K562 (cell line): Measurements from ENCODE around the gene ADARB2. TPM values are rescaled to one million over a fixed set of nuclear protein-coding genes. Genes with fewer than 3 reads are reported as not detected.

Experiments
- ATAC-seq: fragments of 200-7000 bp; cut with Tn5 transposase; 3 replicates; pipeline ENCODE4 v1.9.1; 2020; ENCODE audit warnings: moderate library complexity
- BruUV-seq: library from RNA; stranded (reverse); fragments of 400-500 nt; replicated peaks from 2 replicates; lab custom pipeline; 2021; lab: Mats Ljungman, UMichigan
- CTCF ChIA-PET: fragments of 300-600 bp; formaldehyde crosslinking; extraction: SDS; loops from one replicate; lab custom pipeline; 2021; ENCODE audit warnings: low intra/inter-chr PET ratio; lab: Yijun Ruan, JAX
- POLR2A ChIA-PET: fragments of 300-600, 350-650 bp; sonication (Branson Sonifier 250); formaldehyde crosslinking; extraction: SDS; loops from one replicate; lab custom pipeline; 2021; ENCODE audit warnings: antibody characterized with exemption, inconsistent platforms; lab: Yijun Ruan, JAX
- DNase-seq, 4 experiments: peaks; one replicate each; pipeline versions ENCODE4 v3.0.0 to v3.0.0-alpha.2; 2011 to 2018; ENCODE audit warnings: low spot score in 3 of 4, mixed read lengths in 3 of 4; ENCODE audit errors: extremely low read depth in 1 of 4
- FAIRE-seq: peaks from 2 replicates; lab custom pipeline; 2011; peaks lifted over from hg19 to GRCh38; lab: Jason Lieb, UNC
- H2AFZ ChIP-seq: 2 replicates; pipeline ENCODE4 v1.6.0; 2011; ENCODE audit warnings: low read depth, low read length, control low read depth, inconsistent platforms
- H3K27ac ChIP-seq: fragments of 200-600 bp; 3 replicates; pipeline ENCODE4 v1.8.0; 2011; ENCODE audit warnings: low read depth, mild to moderate bottlenecking, control low read depth, inconsistent platforms, low read length, moderate library complexity, mixed read lengths; ENCODE audit errors: extremely low read depth
- H3K27me3 ChIP-seq, 2 experiments: fragments of 300-600 bp in 1 of 2; 2 replicates in 1 of 2; 3 replicates in 1 of 2; pipeline versions ENCODE4 v1.6.0 to v1.8.0; 2011; ENCODE audit warnings: inconsistent platforms in 2 of 2, low read length in 2 of 2, mild to moderate bottlenecking in 1 of 2, mixed read lengths in 1 of 2, moderate library complexity in 1 of 2; ENCODE audit not compliant: control insufficient read depth in 2 of 2, insufficient read depth in 2 of 2
- H3K36me3 ChIP-seq: fragments of 300-600 bp; 3 replicates; pipeline ENCODE4 v1.8.0; 2011; ENCODE audit warnings: mild to moderate bottlenecking, low read length, inconsistent platforms; ENCODE audit not compliant: control insufficient read depth, insufficient read depth
- H3K4me1 ChIP-seq, 2 experiments: fragments of 200-600 bp in 1 of 2; replicated peaks in 1 of 2; 2 replicates in 1 of 2; 3 replicates in 1 of 2; pipeline versions ENCODE4 v1.5.1 to v1.8.0; 2011; ENCODE audit warnings: inconsistent platforms in 2 of 2, low read length in 2 of 2, mild to moderate bottlenecking in 1 of 2, mixed read lengths in 1 of 2, moderate library complexity in 1 of 2; ENCODE audit not compliant: control insufficient read depth in 2 of 2, insufficient read depth in 2 of 2
- H3K4me2 ChIP-seq: 2 replicates; pipeline ENCODE4 v1.6.1; 2011; ENCODE audit warnings: low read length, control low read depth, inconsistent platforms, mixed read lengths; ENCODE audit not compliant: insufficient read depth
- H3K4me3 ChIP-seq: fragments of 200-600 bp; sonication (generic), shearing (Covaris generic); 2 replicates; pipeline ENCODE4 v1.5.1; 2016; ENCODE audit warnings: control low read depth, inconsistent platforms
- H3K79me2 ChIP-seq: fragments of 200-600 bp; 3 replicates; pipeline ENCODE4 v1.8.0; 2011; ENCODE audit warnings: low read length, inconsistent platforms; ENCODE audit not compliant: control insufficient read depth, insufficient read depth
- H3K9ac ChIP-seq, 2 experiments: 2 replicates each; pipeline versions ENCODE4 v1.6.0 to v1.6.1; 2011; ENCODE audit warnings: low read depth in 2 of 2, low read length in 2 of 2, control low read depth in 1 of 2, inconsistent platforms in 1 of 2, mild to moderate bottlenecking in 1 of 2, mixed read lengths in 1 of 2; ENCODE audit not compliant: insufficient read depth in 1 of 2
- H3K9me1 ChIP-seq: one replicate; pipeline ENCODE4 v1.6.0; 2011; ENCODE audit warnings: inconsistent platforms, mild to moderate bottlenecking, low read length, moderate library complexity; ENCODE audit not compliant: control insufficient read depth, insufficient read depth
- H3K9me3 ChIP-seq: replicated peaks from 2 replicates; pipeline ENCODE4 v1.5.1; 2011; ENCODE audit warnings: low read depth, low read length, inconsistent platforms; ENCODE audit not compliant: control insufficient read depth, insufficient read depth
- H4K20me1 ChIP-seq: replicated peaks from 2 replicates; pipeline ENCODE4 v1.6.1; 2011; ENCODE audit warnings: low read length, inconsistent platforms, mixed read lengths; ENCODE audit not compliant: control insufficient read depth, insufficient read depth
- CBFA2T2 ChIP-seq: fragments of 450-650 bp; conservative IDR thresholded peaks from 2 replicates; pipeline ENCODE4 v1.6.1; 2017; ENCODE audit warnings: mild to moderate bottlenecking
- ELF4 ChIP-seq: fragments of 450-650 bp; formaldehyde crosslinking; IDR thresholded peaks from 2 replicates; pipeline ENCODE4 v1.4.0; 2022; ENCODE audit warnings: missing genetic modification characterization
- KAT7 ChIP-seq: sonication (generic); formaldehyde crosslinking; IDR thresholded peaks from 2 replicates; pipeline ENCODE4 v1.8.0; 2022; ENCODE audit warnings: missing genetic modification reagents, mild to moderate bottlenecking, borderline replicate concordance
- TFAM ChIP-seq: fragments of 250-450 bp; sonication (Bioruptor Pico); conservative IDR thresholded peaks from 2 replicates; pipeline ENCODE4 v1.5.0; 2021; ENCODE audit warnings: mild to moderate bottlenecking, moderate library complexity
- ZBTB17 ChIP-seq: fragments of 450-650 bp; formaldehyde crosslinking; IDR thresholded peaks from 2 replicates; pipeline ENCODE4 v1.4.0; 2020; ENCODE audit warnings: mild to moderate bottlenecking
- ZNF785 ChIP-seq: fragments of 250-450 bp; sonication (Bioruptor Pico); IDR thresholded peaks from 2 replicates; pipeline ENCODE4 v1.4.0; 2020; ENCODE audit warnings: mild to moderate bottlenecking
- WGBS: fragments of 100-300 bp; shearing (Covaris generic); methylation state at CpG from one replicate; pipeline ENCODE4 v1.1.6; 2016; ENCODE audit warnings: low coverage, mixed read lengths; ENCODE audit not compliant: insufficient coverage; ENCODE audit errors: missing lambda C conversion rate; 5-methylcytosine and 5-hydroxymethylcytosine counted together
- in situ Hi-C: fragments of 300-500 bp; cut with MboI; formaldehyde crosslinking; loops from 4 replicates; pipeline ENCODE4 v1.15.0; 2018; ENCODE audit warnings: inconsistent platforms, mixed read lengths
- intact Hi-C: fragments of 100-400 bp; cut with micrococcal nuclease; formaldehyde crosslinking; loops from 2 replicates; pipeline ENCODE4 v1.14.2; 2022
- polyA plus RNA-seq, 8 experiments: library from polyadenylated mRNA; depleted of rRNA in 4 of 8; stranded (reverse) in 5 of 8; unstranded in 3 of 8; fragments of >200 nt; fragmentation: Nextera tagmentation in 2 of 8; fragmentation: Illumina TruSeq in 1 of 8; extraction: Ambion mirVana in 2 of 8; extraction: Trizol in 1 of 8; gene quantifications; 2 replicates each; pipeline versions ENCODE4 v1.2.1 to v1.2.3, GENCODE V29; 2011 to 2014; ENCODE audit warnings: inconsistent platforms in 1 of 8, missing spikeins in 1 of 8
- total RNA-seq, 7 experiments: library from RNA; depleted of rRNA in 6 of 7; stranded (reverse); fragments of >200 nt in 6 of 7; fragmentation: Illumina TruSeq in 2 of 7; extraction: Trizol in 2 of 7; gene quantifications; 2 replicates each; pipeline versions ENCODE4 v1.2.1 to v1.2.3, GENCODE V29; 2011 to 2021; ENCODE audit warnings: low replicate concordance in 1 of 7
- TF ChIP-seq, protein P1 (sequence below): fragments of 150-350 bp; IDR thresholded peaks from 2 replicates; pipeline ENCODE4 v1.6.1; 2014; ENCODE audit warnings: low read depth, mild to moderate bottlenecking, low read length, borderline replicate concordance
- TF ChIP-seq, protein P2 (sequence below), 3 experiments: IDR thresholded peaks in 2 of 3; conservative IDR thresholded peaks in 1 of 3; 2 replicates each; pipeline ENCODE4 v1.5.1; 2011 to 2012; ENCODE audit warnings: low read length in 3 of 3, mild to moderate bottlenecking in 3 of 3, control low read depth in 2 of 3, improper control_type of control experiment in 1 of 3, inconsistent platforms in 1 of 3, low read depth in 1 of 3, mixed read lengths in 1 of 3, moderate library complexity in 1 of 3; ENCODE audit not compliant: insufficient read depth in 2 of 3
- TF ChIP-seq, protein P3 (sequence below): conservative IDR thresholded peaks from 2 replicates; pipeline ENCODE4 v1.6.1; 2011; ENCODE audit warnings: low read depth, mild to moderate bottlenecking, low read length; ENCODE audit not compliant: control insufficient read depth
- TF ChIP-seq, protein P4 (sequence below): fragments of 250-450 bp; sonication (Bioruptor Pico); IDR thresholded peaks from 2 replicates; pipeline ENCODE4 v1.4.0; 2020

ADARB2 gene
- total and polyA plus RNA-seq, 9 of the 15 experiments (the other 6 are each of a cell fraction or from before 2014, with no cell fraction given) = not detected

DNA sequence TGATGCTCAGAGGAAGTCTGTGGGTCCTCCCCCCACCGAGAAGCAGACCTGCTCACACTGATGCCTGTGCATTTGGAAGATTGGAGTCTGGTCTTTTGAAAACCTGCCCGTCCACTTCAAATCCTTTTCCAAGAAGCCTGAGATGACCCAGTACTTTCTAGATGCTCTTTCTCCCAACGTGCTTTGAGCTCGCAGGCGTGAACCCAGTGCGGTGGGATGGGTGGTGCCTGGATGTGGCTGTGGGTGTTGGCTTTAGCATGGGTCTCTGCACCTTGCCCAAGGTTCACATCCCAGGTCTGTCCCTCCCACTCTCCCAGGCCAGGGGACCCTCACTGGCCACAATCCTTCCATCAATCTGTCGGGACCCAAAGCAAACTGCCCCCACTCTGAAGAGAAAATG is 170.2 kb downstream of the ADARB2 start:
- 2% methylated on average over 7 of the region's 7 CpGs for WGBS
- Histone ChIP-seq H3K4me2 (no peak overlapping the region), H3K9me3 (no peaks in the 10 kb centered on the region), H3K4me1 (no peaks in the 10 kb centered on the region), H3K36me3 (no peaks in the 10 kb centered on the region), H3K27me3 (peaks cover 2 to 27% of the 10 kb centered on the region in 2 experiments; a peak in 3 of 5 replicates), H3K79me2 (no peaks in the 10 kb centered on the region), H3K27ac (no peak overlapping the region), H2AFZ (no peak overlapping the region), H3K9me1 (no peaks in the 10 kb centered on the region), H3K9ac (no peak overlapping the region; a peak in 1 of 4 replicates), H3K4me3 (no peak overlapping the region), H4K20me1 (no peaks in the 10 kb centered on the region)
- intact Hi-C loops = no loop called here
- FAIRE-seq (no peak), ATAC-seq (no peak), DNase-seq (no peak)
- TF ChIP-seq TFAM (CRISPR knock-in tag) (no peak), CBFA2T2 (no peak), ZNF785 (CRISPR knock-in tag) (no peak), ELF4 (CRISPR knock-in tag) (no peak), KAT7 (CRISPR knock-in tag) (no peak), ZBTB17 (CRISPR knock-in tag) (no peak)
- TF ChIP-seq, protein P1, sequence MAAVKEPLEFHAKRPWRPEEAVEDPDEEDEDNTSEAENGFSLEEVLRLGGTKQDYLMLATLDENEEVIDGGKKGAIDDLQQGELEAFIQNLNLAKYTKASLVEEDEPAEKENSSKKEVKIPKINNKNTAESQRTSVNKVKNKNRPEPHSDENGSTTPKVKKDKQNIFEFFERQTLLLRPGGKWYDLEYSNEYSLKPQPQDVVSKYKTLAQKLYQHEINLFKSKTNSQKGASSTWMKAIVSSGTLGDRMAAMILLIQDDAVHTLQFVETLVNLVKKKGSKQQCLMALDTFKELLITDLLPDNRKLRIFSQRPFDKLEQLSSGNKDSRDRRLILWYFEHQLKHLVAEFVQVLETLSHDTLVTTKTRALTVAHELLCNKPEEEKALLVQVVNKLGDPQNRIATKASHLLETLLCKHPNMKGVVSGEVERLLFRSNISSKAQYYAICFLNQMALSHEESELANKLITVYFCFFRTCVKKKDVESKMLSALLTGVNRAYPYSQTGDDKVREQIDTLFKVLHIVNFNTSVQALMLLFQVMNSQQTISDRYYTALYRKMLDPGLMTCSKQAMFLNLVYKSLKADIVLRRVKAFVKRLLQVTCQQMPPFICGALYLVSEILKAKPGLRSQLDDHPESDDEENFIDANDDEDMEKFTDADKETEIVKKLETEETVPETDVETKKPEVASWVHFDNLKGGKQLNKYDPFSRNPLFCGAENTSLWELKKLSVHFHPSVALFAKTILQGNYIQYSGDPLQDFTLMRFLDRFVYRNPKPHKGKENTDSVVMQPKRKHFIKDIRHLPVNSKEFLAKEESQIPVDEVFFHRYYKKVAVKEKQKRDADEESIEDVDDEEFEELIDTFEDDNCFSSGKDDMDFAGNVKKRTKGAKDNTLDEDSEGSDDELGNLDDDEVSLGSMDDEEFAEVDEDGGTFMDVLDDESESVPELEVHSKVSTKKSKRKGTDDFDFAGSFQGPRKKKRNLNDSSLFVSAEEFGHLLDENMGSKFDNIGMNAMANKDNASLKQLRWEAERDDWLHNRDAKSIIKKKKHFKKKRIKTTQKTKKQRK = no peak
- TF ChIP-seq, protein P2, sequence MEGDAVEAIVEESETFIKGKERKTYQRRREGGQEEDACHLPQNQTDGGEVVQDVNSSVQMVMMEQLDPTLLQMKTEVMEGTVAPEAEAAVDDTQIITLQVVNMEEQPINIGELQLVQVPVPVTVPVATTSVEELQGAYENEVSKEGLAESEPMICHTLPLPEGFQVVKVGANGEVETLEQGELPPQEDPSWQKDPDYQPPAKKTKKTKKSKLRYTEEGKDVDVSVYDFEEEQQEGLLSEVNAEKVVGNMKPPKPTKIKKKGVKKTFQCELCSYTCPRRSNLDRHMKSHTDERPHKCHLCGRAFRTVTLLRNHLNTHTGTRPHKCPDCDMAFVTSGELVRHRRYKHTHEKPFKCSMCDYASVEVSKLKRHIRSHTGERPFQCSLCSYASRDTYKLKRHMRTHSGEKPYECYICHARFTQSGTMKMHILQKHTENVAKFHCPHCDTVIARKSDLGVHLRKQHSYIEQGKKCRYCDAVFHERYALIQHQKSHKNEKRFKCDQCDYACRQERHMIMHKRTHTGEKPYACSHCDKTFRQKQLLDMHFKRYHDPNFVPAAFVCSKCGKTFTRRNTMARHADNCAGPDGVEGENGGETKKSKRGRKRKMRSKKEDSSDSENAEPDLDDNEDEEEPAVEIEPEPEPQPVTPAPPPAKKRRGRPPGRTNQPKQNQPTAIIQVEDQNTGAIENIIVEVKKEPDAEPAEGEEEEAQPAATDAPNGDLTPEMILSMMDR (IDR thresholded peaks at IDR 0.05 in 2 of 3, conservative IDR thresholded peaks at IDR 0.05 in 1 of 3; ENCODE audit: insufficient read depth in 2 of 3, low read depth in 1 of 3, low read length in 3 of 3) = no peak
- TF ChIP-seq, protein P3, sequence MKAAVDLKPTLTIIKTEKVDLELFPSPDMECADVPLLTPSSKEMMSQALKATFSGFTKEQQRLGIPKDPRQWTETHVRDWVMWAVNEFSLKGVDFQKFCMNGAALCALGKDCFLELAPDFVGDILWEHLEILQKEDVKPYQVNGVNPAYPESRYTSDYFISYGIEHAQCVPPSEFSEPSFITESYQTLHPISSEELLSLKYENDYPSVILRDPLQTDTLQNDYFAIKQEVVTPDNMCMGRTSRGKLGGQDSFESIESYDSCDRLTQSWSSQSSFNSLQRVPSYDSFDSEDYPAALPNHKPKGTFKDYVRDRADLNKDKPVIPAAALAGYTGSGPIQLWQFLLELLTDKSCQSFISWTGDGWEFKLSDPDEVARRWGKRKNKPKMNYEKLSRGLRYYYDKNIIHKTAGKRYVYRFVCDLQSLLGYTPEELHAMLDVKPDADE = no peak
- TF ChIP-seq, protein P4, sequence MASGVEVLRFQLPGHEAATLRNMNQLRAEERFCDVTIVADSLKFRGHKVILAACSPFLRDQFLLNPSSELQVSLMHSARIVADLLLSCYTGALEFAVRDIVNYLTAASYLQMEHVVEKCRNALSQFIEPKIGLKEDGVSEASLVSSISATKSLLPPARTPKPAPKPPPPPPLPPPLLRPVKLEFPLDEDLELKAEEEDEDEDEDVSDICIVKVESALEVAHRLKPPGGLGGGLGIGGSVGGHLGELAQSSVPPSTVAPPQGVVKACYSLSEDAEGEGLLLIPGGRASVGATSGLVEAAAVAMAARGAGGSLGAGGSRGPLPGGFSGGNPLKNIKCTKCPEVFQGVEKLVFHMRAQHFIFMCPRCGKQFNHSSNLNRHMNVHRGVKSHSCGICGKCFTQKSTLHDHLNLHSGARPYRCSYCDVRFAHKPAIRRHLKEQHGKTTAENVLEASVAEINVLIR (CRISPR knock-in tag) = no peak
- in situ Hi-C loops = no loop called here
- BruUV-seq = no TSS peak
- CTCF ChIA-PET = no interaction called here
- POLR2A ChIA-PET = no interaction called here
